ENCODE measurements around the gene ACAD11.
A peak's percentile ranks its signal among the peaks of the same experiment; 100 is the strongest.
"Not testable (repeated sequence)": the region's sequence is repeated elsewhere in the genome, so short reads cannot be mapped to it uniquely, and the experiment has no call there.

Gene ACAD11

GRCh38 chr3:132556036-132556386 lies 103.6 kb downstream of the ACAD11 start:
- not testable (repeated sequence) for DNase-seq (ENCODE audit: low read depth in 1 of 2, low spot score in 1 of 2)

DNA sequence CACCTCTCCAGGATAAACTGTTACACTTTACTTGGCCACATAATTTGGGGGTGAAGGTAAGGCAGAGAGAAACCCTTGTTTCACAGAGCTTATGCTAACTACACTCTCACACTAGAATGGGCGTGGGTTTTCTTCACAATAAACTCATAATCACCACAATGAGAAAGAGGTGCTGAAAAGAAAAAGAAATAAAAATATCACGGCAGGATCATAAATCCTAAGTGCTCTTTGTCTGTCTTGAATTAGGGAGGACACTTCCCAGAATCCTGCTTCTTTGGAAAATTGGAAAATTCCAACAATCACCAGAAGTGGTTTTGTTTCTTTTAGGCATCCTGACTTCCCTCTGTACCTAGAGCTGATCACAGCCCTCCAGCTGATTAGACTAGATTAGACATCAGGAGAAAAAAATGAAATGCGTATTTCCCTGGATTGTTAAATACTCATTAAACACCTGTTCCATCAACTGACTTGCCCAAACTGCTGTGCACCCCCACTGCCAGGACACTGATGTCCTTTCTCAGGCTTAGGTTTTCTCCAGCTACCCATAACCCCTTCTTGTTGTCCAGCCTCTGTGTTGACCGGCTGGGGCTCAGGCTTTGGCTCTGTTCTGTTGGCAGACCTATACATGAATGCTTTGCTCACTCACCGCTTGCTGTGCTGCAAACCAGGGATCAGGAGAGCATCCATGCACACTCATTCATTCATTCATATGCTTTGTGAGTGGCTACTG lies 104.1 kb downstream of the ACAD11 start:
- no peak for DNase-seq (ENCODE audit: low read depth in 1 of 2, low spot score in 1 of 2)

DNA sequence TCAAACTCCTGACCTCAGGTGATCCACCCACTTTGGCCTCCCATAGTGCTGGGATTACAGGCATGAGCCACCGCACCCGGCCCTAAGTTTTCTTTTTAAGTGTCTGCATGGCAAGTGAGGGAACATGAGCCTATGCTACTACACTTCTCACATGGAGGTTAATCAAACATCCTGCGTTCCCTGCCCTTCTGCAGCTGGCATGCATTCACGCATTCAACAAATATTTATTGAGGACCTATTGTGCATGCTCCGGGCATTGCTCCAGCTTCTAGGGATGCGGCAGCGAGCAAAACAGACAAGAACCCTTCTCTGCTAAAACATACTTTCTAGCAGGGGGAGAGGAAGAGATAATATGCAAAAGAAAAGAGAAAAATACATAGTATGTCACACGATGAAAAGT lies 105.2 kb downstream of the ACAD11 start:
- DNase-seq (ENCODE audit: low read depth in 1 of 2, low spot score in 1 of 2), result no peak

- no peak for DNase-seq (ENCODE audit: low read depth in 1 of 2, low spot score in 1 of 2)
Measured at GRCh38 chr3:132553826-132554225, 105.8 kb downstream of the ACAD11 start.

DNA sequence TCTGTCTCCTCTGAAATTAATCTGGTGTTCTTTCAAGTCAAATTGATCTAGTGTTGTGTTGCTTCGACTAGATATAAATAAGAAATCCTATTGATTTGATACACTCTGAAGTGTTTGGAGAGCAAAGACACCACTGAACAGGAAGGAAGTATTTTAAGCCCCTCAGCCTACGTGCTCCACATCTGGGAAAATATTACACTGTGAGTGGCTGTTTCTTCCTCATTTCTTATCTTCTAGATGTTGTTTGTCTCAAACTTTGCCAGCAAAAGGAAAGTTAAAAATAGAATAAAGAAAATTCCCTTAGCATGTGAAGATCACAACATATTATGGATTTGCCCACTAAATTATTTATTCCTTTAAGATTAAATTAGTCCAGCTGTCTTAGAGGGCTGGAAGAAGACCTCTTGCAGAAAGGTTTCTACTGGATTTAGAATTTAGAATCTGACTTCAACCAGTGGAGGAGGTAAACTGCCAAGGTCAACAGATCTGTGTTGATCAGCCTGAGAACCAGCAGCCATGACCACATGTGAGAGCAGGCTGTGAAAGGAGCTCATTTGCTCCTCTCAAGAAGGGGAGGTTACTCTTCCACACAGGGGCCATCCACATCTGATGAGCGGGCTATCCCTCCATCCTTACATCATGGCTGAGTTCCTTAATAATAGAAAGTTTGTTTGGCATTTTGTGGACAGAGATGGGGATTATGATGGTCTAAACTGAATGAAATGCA lies 108.9 kb downstream of the ACAD11 start:
- no peak for DNase-seq (ENCODE audit: low read depth in 1 of 2, low spot score in 1 of 2)

DNA sequence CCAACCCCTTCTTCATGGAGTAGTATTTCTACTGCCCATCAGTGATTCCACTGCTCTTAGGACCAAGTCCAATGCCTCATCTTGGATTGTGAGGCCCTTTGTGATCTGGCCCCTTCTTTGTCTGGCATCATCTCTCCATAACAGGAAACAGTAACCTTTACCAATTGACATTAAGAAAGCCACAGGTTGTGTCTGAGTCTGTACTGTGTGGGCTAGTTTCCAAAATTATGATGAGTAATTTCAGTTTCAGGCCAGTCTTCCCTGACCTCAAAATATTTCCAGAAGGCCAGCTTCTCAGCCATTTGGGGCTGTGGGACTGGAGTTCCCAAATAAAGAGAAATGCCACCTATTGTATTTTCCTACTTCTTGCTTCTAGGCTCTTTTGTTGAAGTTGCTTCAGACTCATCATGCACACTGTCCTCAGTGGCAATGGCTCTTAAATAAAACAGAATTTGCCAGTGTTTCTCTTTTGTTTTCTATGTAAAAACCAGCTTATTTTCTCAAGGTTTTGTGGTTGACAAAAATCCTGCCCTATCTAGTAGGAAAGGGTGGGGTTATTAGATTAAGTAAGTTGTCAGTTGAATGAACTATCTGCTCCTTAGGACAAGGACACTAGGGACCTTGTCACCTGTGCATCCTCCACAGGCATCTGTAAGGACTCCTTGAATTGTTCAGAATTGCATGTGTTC lies 109.6 kb downstream of the ACAD11 start:
- DNase-seq (ENCODE audit: low read depth in 1 of 2, low spot score in 1 of 2), result peak in 1 of 2 donors; percentile 15

DNA sequence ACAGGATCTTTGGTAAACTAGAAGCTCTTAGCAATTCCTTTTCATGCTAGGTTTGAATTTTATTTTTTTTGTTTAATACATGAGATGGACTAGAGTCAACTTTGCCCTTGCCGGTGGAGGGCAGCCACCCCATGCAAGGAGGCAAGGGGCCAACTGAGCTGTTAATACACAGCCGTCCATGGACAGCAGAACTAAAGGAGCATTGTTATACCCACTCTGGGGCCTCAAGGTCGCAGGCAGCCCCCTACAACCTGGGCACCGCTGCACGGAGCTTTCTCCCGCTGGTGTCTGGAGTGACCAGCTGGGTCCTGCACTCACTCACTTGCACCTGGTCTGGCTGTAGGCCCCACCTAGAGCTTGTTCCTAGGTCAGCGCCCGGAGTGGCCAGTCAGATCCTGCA lies 110.4 kb downstream of the ACAD11 start:
- DNase-seq (ENCODE audit: low read depth in 1 of 2, low spot score in 1 of 2), result no peak

DNA sequence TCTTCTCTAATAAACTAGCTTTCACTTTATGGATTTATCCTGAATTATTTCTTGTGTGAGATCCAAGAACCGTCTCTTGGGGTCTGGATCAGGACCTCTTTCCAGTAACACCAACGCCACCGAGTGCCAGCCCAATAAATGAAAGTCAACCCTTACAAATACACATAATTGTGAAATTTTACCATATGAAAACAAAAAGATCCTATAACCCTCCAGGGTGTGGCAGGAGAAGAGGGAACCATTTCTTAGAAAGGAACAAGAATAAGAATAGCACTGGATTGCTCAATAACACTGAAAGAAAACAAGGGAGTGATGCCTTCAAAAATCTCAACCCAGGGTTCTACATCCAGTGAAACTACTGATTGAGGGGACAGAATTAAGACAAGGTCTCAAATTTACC lies 114.1 kb downstream of the ACAD11 start:
- no peak for DNase-seq (ENCODE audit: low read depth in 1 of 2, low spot score in 1 of 2)

- DNase-seq (ENCODE audit: low read depth in 1 of 2, low spot score in 1 of 2), result no peak
Measured at GRCh38 chr3:132544130-132544529, 115.5 kb downstream of the ACAD11 start.

GRCh38 chr3:132543011-132543739 lies 116.4 kb downstream of the ACAD11 start:
- no peak for DNase-seq (ENCODE audit: low read depth in 1 of 2, low spot score in 1 of 2)

DNA sequence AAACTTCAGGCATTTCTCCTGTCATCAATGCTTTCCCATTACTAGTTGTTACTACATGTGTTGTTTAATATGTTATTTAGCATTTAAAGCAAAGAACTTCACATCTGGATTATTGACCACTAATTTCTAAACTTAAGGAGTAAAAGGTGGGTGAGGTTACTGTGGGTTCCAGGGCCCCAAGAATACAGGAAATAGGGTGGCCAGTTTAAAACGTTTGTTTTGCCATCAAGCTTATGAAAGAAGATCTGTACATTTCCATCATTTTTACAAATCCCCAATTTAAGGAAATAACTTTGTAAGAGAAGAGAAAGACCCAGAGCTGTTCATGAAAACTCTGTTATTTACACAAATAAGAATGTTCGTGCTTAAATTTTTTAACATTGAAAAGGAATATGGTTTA lies 117.0 kb downstream of the ACAD11 start:
- no peak for DNase-seq (ENCODE audit: low read depth in 1 of 2, low spot score in 1 of 2)

DNA sequence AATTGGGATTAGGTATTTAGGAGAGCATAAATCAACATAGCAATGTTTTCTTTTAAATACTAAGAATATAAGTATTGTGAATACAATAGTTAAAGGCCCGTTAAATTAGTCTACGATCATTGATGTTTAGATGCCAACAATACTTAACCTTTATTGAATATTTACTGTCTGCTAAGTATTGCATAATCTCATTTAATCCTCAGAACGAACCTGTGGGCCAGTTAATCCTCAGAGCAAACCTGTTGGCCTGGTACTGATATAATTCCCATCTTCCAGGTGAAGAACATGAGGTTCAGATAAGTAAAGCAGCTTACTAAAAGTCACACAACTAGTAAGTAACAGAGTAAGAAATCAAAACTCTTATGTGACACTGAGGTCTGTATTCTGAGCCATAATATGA lies 119.9 kb downstream of the ACAD11 start:
- no peak for DNase-seq (ENCODE audit: low read depth in 1 of 2, low spot score in 1 of 2)

GRCh38 chr3:132538072-132538471 lies 121.5 kb downstream of the ACAD11 start:
- no peak for DNase-seq (ENCODE audit: low read depth in 1 of 2, low spot score in 1 of 2)

DNA sequence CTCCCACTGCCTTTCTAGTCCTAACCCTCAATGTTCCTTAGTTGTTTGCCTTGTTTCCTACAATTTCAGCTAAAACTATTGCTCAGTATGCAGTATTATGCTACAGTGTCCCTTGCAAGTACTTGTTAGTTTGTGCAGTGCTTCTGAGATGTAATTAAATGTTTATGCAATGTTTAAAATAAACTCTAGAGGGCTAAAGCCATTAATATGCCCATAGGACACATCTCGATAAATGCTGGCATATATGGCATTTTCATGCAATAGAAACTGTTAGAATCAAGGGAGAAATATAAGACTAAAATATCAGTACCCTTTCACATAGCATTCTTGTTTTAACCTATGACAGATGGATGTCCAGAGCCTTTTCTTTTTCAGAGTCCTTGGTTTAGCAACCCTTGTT lies 122.3 kb downstream of the ACAD11 start:
- DNase-seq (ENCODE audit: low read depth in 1 of 2, low spot score in 1 of 2), result no peak

DNA sequence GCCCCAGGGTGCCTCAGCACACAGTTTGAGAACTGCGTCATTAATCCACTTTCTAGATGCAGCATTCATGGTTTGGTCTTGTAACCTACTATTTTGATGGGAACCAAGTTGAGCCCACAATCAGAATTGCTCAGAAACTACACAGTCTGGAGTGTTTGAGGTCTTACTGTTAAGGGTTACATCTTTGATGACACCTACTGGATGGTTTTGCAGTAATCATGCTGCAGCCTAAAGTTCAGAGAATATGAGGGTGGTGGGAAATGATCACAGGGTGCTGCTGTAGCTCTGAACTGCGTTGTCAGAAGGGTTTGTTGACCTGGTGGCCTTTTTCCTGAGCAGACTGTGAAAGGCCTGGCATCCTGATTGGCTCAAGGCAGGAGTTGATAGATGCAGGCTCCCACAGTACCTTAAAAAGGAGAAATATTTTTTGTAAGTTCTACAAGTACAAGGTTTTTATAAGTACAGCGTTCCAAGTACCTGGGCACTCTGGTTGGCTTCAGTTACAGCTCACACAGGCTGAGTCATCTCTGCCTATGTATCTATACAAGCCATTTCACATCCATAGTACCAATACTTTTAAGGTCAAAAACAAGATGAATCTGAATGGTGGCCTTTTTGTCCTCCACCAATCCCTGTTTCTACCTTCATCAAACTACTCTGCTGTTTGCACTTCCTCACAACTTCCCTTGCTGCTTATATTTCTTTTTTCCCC lies 123.0 kb downstream of the ACAD11 start:
- no peak for DNase-seq (ENCODE audit: low read depth in 1 of 2, low spot score in 1 of 2)

DNA sequence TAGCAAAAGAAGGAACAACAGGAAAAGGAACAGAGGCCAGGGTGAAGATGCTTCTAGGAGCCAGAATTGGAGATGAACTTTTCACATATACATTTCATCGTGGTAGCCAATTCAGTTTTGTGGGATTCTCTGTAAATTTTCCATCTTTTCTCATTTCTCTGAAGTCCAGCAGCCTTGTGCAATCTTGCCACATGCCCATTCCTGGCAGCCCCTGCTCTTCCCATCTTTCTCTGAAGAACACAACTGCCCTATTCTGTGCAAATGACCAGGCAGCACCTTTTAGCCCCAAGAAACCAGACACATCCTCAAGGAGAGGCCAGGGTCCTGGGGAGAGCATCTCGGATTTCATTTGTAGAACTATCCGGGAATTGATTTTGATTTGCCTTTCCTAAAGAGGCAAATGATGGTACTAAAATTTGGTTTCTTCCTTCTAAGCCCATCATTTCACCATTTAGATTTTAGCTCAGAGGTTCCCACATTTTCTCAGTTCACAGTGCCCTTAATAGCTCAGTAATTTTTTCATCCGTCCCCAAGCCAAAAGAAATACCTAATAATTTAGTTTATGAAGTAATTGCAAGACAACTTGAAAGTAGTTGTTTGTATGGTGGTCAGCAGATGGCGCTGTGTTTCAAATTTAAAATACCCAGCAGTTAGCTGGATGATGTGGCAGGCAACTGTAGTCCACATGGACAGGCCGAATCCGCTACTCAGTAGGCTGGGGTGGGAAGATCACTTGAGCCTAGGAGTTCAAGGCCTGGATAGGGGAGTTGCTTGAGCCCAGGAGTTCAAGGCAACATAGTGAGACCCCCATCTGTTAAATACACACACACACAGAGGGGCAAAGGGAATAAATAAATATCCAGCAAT lies 123.8 kb downstream of the ACAD11 start:
- DNase-seq (ENCODE audit: low read depth in 1 of 2, low spot score in 1 of 2), result peak; percentile 23 to 44

DNA sequence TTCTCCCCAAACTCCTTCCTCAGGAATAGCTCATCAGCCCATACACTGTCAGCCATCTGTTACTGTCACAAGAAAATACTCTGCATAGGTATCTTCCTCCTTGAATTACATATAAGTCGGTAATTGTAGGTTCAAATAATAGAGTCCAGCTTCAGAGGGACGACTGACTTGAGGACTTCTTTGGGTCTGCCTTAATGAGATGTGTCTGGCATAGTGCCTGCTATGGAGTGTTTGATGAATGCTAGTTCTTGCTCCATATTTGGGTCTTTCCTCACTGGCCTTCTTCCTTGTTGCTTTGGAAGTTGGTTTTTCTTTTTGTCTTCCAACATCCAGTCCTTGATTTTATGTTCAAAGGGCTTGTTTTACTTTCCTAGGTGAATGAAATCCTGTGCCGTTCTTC lies 129.0 kb downstream of the ACAD11 start:
- DNase-seq (ENCODE audit: low read depth in 1 of 2, low spot score in 1 of 2), result no peak

- DNase-seq (ENCODE audit: low read depth in 1 of 2, low spot score in 1 of 2), result no peak
Measured at GRCh38 chr3:132522353-132522752, 137.3 kb downstream of the ACAD11 start.

DNA sequence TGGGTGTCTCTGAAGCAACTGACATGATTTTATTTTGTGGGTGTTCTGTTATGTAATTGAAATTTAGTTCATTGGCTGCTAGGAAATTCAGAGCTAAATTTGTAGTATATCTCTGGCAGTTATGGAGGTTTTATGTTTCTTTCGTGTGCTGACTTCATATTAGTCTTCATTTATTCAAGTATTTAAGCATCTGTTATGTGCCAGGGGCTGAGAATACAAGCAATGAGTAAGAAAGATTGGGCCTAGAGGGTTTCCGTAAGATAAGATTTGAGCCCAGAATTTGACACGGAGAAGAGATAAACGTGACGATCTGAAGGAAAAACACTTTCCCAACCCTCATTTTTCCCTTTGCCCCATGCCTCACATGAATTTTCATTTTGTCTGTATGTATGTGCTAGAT lies 137.7 kb downstream of the ACAD11 start:
- no peak for DNase-seq (ENCODE audit: low read depth in 1 of 2, low spot score in 1 of 2)

- no peak for DNase-seq (ENCODE audit: low read depth in 1 of 2, low spot score in 1 of 2)
Measured at GRCh38 chr3:132519914-132520313, 139.7 kb downstream of the ACAD11 start.
